Kidney (tissue), 14 donors: ENCODE results near the gene CDS2. TPM values are rescaled to one million over a fixed set of nuclear protein-coding genes. Genes with fewer than 3 reads are reported as not detected.

Experiments
- DNase-seq, 5 donors: peaks; one replicate each; pipeline ENCODE4 v3.0.0-alpha.2; 2013 to 2020
- FAIRE-seq: peaks from 2 replicates; lab custom pipeline; 2012; peaks lifted over from hg19 to GRCh38; lab: Jason Lieb, UNC
- H3K27ac ChIP-seq, 2 donors: one replicate each; pipeline ENCODE4 v1.7.0; 2013; ENCODE audit warnings: low read depth in 2 of 2, low read length in 2 of 2, inconsistent platforms in 1 of 2
- H3K27me3 ChIP-seq: one replicate; pipeline ENCODE4 v1.7.1; 2013; ENCODE audit warnings: low read length, inconsistent platforms; ENCODE audit not compliant: control insufficient read depth, insufficient read depth
- H3K36me3 ChIP-seq, 3 donors: one replicate each; pipeline versions ENCODE4 v1.7.0 to v1.7.1; 2013; ENCODE audit warnings: low read length in 3 of 3, control low read depth in 1 of 3, inconsistent platforms in 1 of 3; ENCODE audit not compliant: insufficient read depth in 3 of 3, control insufficient read depth in 2 of 3
- H3K4me1 ChIP-seq, 3 donors: one replicate each; pipeline versions ENCODE4 v1.7.0 to v1.7.1; 2013; ENCODE audit warnings: low read length in 3 of 3, inconsistent platforms in 1 of 3, low read depth in 1 of 3; ENCODE audit not compliant: control insufficient read depth in 2 of 3, insufficient read depth in 2 of 3
- H3K4me3 ChIP-seq, 3 donors: one replicate each; pipeline versions ENCODE4 v1.7.0 to v1.8.1; 2013; ENCODE audit warnings: low read length in 3 of 3, control low read depth in 1 of 3, inconsistent platforms in 1 of 3
- H3K9ac ChIP-seq, 3 donors: one replicate each; pipeline versions ENCODE4 v1.7.0 to v1.7.1; 2013; ENCODE audit warnings: low read length in 3 of 3, control low read depth in 1 of 3, inconsistent platforms in 1 of 3
- H3K9me3 ChIP-seq, 3 donors: one replicate each; pipeline versions ENCODE4 v1.7.0 to v1.7.1; 2013; ENCODE audit warnings: low read length in 3 of 3, control low read depth in 1 of 3, inconsistent platforms in 1 of 3; ENCODE audit not compliant: control insufficient read depth in 2 of 3, insufficient read depth in 1 of 3
- CTCF ChIP-seq: IDR thresholded peaks from 3 replicates; pipeline ENCODE4 v1.5.1; 2012; ENCODE audit warnings: mild to moderate bottlenecking, moderate library complexity, borderline replicate concordance; ENCODE audit not compliant: insufficient read depth; ENCODE audit errors: extremely low read depth
- intact Hi-C: fragments of 100-400 bp; cut with DNase I; formaldehyde crosslinking; loops from one replicate; pipeline ENCODE4 v1.11.1; 2022
- polyA plus RNA-seq: library from polyadenylated mRNA; stranded (reverse); fragments of 350-450 nt; fragmentation: Illumina TruSeq; extraction: RNeasy Lipid Tissue Mini Kit (QIAGEN cat#74804); gene quantifications from one replicate; pipeline ENCODE4 v1.2.3, GENCODE V29; 2014; ENCODE audit warnings: low read depth, low replicate concordance; ENCODE audit not compliant: insufficient read depth
- total RNA-seq: library from RNA; stranded (reverse); fragmentation: NEBNext Ultra II Directional; extraction: Animal tissue kit (Norgen Biotek cat#: 25700); gene quantifications from one replicate; pipeline ENCODE4 v1.2.1, GENCODE V29; 2021
- donor health status: control.
- donor health status: control.
- donor health status: control.
- donor health status: control.
- donor health status: control.
- donor health status: DM: yes; HTN: yes; CAD: no.
- donor health status: Normal renal cell carcinoma (clear cell type).

The CDS2 gene
- total and polyA plus RNA-seq, 2 donors from 2014 or later, result 19.9 to 67.9 TPM

- H3K36me3 ChIP-seq, result peaks cover 0 to 33% (median 23%) of the 10 kb centered on the region in 3 donors
- no peak overlapping the region for H3K4me3 ChIP-seq
- H3K27ac ChIP-seq, result no peak overlapping the region
- no peaks in the 10 kb centered on the region for H3K9me3 ChIP-seq
- intact Hi-C loops, result loop anchor here (10.0 kb wide), 1 partner anchor 50 kb away; no protein-coding TSS in a partner anchor
- DNase-seq, result no peak
- FAIRE-seq, result no peak
- no peaks in the 10 kb centered on the region for H3K4me1 ChIP-seq
- no peaks in the 10 kb centered on the region for H3K27me3 ChIP-seq
- no peak overlapping the region for H3K9ac ChIP-seq
- TF ChIP-seq CTCF, result no peak
Measured at GRCh38 chr20:5184684-5185083, 57.9 kb downstream of the CDS2 start.

GRCh38 chr20:5187122-5187521 lies 60.3 kb downstream of the CDS2 start:
- H3K27me3 ChIP-seq, result no peaks in the 10 kb centered on the region
- no peaks in the 10 kb centered on the region for H3K9me3 ChIP-seq
- H3K4me3 ChIP-seq, result no peak overlapping the region
- peaks cover 0 to 41% (median 22%) of the 10 kb centered on the region in 3 donors for H3K36me3 ChIP-seq
- no peak for TF ChIP-seq CTCF
- no peak overlapping the region for H3K27ac ChIP-seq
- intact Hi-C loops, result loop anchor here (10.0 kb wide), 1 partner anchor 52 kb away; no protein-coding TSS in a partner anchor
- no peak overlapping the region for H3K9ac ChIP-seq
- no peak for DNase-seq
- FAIRE-seq, result no peak
- H3K4me1 ChIP-seq, result no peaks in the 10 kb centered on the region

- TF ChIP-seq CTCF, result no peak
- intact Hi-C loops, result loop anchor here (10.0 kb wide), 1 partner anchor 54 kb away; no protein-coding TSS in a partner anchor
- Histone ChIP-seq H3K4me1 (no peaks in the 10 kb centered on the region), H3K27ac (no peak overlapping the region), H3K9ac (no peak overlapping the region), H3K4me3 (no peak overlapping the region), H3K27me3 (no peaks in the 10 kb centered on the region), H3K9me3 (no peaks in the 10 kb centered on the region), H3K36me3 (peaks cover 0 to 26% (median 14%) of the 10 kb centered on the region in 3 donors)
- DNase-seq, result no peak
- FAIRE-seq, result no peak
Measured at GRCh38 chr20:5188736-5189135, 61.9 kb downstream of the CDS2 start.

GRCh38 chr20:5189917-5190316 lies 63.1 kb downstream of the CDS2 start:
- Histone ChIP-seq H3K27ac (no peak overlapping the region), H3K9ac (no peak overlapping the region), H3K4me1 (no peaks in the 10 kb centered on the region), H3K9me3 (no peaks in the 10 kb centered on the region), H3K27me3 (no peaks in the 10 kb centered on the region), H3K36me3 (peaks cover 0 to 26% (median 13%) of the 10 kb centered on the region in 3 donors), H3K4me3 (no peak overlapping the region)
- no peak for FAIRE-seq
- TF ChIP-seq CTCF, result no peak
- no peak for DNase-seq
- intact Hi-C loops, result loop anchor here (10.0 kb wide), 1 partner anchor 55 kb away; no protein-coding TSS in a partner anchor
